Right atrium auricular region (tissue), 2 donors: ENCODE results near the gene SNRPF. TPM values are rescaled to one million over a fixed set of nuclear protein-coding genes. Genes with fewer than 3 reads are reported as not detected.

Source experiments
- DNase-seq: peaks from one replicate; pipeline ENCODE4 v3.0.0-alpha.2; 2019; ENCODE audit warnings: low spot score
- H3K27ac ChIP-seq, 2 donors: fragments of 200-600 bp; sonication (generic); 1 replicate in 1 of 2; 2 replicates in 1 of 2; pipeline ENCODE4 v1.5.1; 2016 to 2019
- H3K27me3 ChIP-seq, 2 donors: fragments of 200-600 bp; sonication (generic); one replicate each; pipeline versions ENCODE4 v1.5.1 to v1.6.0; 2017 to 2019
- H3K36me3 ChIP-seq: fragments of 200-600 bp; sonication (generic); one replicate; pipeline ENCODE4 v1.5.1; 2016
- H3K4me1 ChIP-seq, 2 donors: fragments of 200-600 bp; sonication (generic); one replicate each; pipeline versions ENCODE4 v1.5.1 to v1.6.0; 2017 to 2019
- H3K4me3 ChIP-seq, 2 donors: fragments of 200-600 bp; sonication (generic); 1 replicate in 1 of 2; 2 replicates in 1 of 2; pipeline ENCODE4 v1.5.1; 2017 to 2019; ENCODE audit warnings: mild to moderate bottlenecking in 1 of 2, moderate library complexity in 1 of 2
- H3K9me3 ChIP-seq, 2 donors: fragments of 200-600 bp; sonication (generic); one replicate each; pipeline ENCODE4 v1.5.1; 2019
- total RNA-seq, 2 donors: library from RNA; depleted of rRNA; stranded (reverse); fragments of >200 nt; gene quantifications; one replicate each; pipeline ENCODE4 v1.1.0, GENCODE V29; 2016
- TF ChIP-seq, protein P1 (sequence below), 2 donors: fragments of 200-600 bp; sonication (generic); IDR thresholded peaks; one replicate each; pipeline ENCODE4 v1.5.1; 2019; ENCODE audit warnings: antibody characterized with exemption in 2 of 2

Gene SNRPF
- total RNA-seq, 2 donors from 2014 or later: 1.9 to 3.4 TPM

DNA sequence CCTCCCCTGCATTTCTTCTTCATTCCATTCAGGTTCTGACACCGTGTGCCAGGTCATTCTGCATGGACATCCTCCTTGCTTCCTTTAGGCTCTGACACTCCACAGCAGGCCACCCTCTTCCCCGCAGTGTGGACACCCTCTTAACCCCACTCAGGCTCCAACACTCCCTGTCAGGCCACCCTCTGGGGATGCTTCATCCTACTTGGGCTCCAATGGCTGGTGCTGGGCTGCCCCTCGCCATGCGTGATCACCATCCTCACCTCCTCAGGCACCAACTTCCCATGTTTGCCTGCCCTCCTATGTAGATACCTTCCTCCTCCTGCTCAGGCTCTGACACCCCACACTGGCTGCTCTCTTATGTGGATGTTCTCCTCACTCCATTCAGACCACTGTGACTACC lies 6.6 kb upstream of the SNRPF start:
- Histone ChIP-seq H3K27me3 (no peaks in the 10 kb centered on the region), H3K4me3 (no peak overlapping the region), H3K27ac (no peak overlapping the region), H3K9me3 (no peaks in the 10 kb centered on the region), H3K4me1 (no peaks in the 10 kb centered on the region), H3K36me3 (no peaks in the 10 kb centered on the region)
- no peak for DNase-seq
- TF ChIP-seq, protein P1, sequence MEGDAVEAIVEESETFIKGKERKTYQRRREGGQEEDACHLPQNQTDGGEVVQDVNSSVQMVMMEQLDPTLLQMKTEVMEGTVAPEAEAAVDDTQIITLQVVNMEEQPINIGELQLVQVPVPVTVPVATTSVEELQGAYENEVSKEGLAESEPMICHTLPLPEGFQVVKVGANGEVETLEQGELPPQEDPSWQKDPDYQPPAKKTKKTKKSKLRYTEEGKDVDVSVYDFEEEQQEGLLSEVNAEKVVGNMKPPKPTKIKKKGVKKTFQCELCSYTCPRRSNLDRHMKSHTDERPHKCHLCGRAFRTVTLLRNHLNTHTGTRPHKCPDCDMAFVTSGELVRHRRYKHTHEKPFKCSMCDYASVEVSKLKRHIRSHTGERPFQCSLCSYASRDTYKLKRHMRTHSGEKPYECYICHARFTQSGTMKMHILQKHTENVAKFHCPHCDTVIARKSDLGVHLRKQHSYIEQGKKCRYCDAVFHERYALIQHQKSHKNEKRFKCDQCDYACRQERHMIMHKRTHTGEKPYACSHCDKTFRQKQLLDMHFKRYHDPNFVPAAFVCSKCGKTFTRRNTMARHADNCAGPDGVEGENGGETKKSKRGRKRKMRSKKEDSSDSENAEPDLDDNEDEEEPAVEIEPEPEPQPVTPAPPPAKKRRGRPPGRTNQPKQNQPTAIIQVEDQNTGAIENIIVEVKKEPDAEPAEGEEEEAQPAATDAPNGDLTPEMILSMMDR (IDR thresholded peaks at IDR 0.05): no peak

DNA sequence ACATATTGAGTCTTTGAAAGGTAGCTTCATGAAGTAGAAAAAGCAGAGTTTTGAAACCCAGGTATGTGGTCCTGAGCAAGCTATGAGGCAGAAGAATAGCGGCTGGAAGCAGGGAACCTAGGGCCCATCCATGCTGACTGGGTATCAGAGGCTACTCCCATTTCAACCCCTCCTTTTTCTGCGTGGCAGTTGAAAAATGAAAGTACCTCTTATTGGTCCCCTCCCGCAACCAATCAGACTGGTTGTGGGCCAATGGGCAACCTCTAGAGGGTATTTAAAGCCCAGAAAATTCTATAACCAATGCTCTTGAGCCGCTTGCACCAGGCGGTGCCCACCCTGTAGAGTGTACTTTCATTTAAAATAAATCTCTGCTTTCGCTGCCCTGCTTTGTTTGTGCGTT lies 1.6 kb upstream of the SNRPF start:
- Histone ChIP-seq H3K27ac (no peak overlapping the region), H3K36me3 (peaks cover 11% of the 10 kb centered on the region), H3K4me3 (no peak overlapping the region), H3K9me3 (no peaks in the 10 kb centered on the region), H3K27me3 (no peaks in the 10 kb centered on the region), H3K4me1 (peaks cover 0 to 23% of the 10 kb centered on the region in 2 donors)
- TF ChIP-seq, protein P1 (IDR thresholded peaks at IDR 0.05): no peak
- no peak for DNase-seq

DNA sequence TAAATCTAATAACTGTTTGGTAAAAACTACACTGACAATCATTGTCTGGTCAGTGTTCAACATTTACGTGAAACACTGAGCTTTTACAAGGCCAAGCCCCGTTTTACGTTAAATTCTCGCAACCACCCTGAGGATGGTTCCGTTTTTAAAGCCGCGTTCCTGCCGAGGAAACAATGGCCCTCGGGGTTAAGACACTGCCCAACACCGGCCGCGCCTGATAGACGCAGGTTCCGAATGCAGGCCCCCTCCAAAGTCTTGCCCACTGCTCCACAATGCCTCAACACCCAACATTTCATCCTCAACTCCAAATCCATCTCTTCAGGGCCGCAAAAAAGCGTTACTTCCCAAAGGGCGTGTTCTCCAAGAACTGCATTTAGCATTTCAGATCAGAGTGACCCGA lies 953 bp upstream of the SNRPF start:
- Histone ChIP-seq H3K9me3 (no peaks in the 10 kb centered on the region), H3K27ac (no peak overlapping the region), H3K36me3 (peaks cover 17% of the 10 kb centered on the region), H3K4me1 (peaks cover 0 to 23% of the 10 kb centered on the region in 2 donors), H3K4me3 (peak overlapping the region in 1 of 2 donors; percentile 81), H3K27me3 (no peaks in the 10 kb centered on the region)
- no peak for DNase-seq
- TF ChIP-seq, protein P1 (IDR thresholded peaks at IDR 0.05): no peak

DNA sequence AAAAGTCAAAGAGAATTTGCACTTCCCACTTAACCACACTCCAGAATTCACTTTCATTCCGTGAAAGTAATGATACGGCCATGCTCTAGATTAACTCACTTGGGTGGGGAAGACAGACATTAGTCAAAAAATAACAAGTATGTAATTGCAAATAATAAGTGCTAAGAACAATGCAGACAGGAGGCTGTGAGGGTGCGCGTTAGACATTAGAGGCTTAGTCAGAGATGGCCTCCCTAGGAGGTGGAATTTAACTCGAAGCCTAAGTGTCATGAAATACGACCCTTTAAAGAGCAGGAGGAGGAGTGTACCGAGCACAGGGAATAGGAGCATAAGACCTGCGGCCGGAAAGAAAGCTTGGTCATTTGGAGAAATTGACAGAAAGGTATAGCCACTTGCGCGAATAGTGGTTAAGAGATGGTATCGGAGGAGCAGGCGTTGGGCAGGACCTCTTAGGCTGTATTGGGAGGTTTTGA lies 628 bp downstream of the SNRPF start:
- H3K4me3 ChIP-seq: peak overlapping the region; percentile 74 to 81
- peaks cover 0 to 23% of the 10 kb centered on the region in 2 donors for H3K4me1 ChIP-seq
- no peaks in the 10 kb centered on the region for H3K27me3 ChIP-seq
- H3K27ac ChIP-seq: peak overlapping the region; percentile 70 to 82
- no peaks in the 10 kb centered on the region for H3K9me3 ChIP-seq
- TF ChIP-seq, protein P1 (IDR thresholded peaks at IDR 0.05): no peak
- no peak for DNase-seq
- peaks cover 24% of the 10 kb centered on the region for H3K36me3 ChIP-seq

DNA sequence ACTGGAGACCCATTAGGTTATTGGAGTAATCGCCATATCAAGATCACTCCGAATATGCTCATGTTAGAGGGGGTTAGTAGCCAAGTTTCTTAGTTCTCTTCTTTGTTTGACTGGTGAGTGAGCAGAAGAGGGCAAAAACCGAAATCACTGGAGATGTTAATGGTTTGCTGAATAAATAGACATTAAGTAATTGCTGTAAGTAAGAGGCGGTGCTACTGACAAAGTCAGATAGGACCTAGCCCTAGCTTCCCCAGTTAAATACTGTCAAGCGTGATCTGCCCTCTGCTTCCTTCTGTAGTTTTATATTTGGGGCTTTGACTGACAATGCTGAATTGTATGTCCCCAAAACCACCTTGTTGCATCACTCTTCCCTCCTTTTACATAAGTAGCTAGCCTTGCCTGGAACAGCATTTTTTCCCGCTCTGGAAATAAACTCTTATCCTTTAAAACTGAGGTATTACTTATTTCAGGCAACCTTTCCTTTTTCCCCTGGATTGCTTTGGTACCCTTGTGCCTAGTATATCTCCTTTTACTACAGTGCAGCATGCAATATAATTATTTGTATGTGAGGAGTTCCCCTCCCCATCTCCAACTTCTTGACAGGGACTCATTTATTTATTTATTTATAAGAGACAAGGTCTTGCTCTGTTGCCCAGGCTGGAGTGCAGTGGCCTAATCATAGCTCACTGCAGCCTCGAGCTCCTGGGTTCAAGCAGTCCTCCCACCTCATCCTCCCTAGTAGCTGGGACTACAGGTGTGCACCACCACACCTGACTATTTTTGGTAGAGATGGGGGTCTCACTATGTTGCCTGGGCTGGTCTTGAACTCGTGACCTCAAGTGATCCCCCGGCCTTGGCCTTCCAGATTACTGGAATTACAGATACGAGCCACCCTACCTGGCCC lies 1.4 kb downstream of the SNRPF start:
- no peaks in the 10 kb centered on the region for H3K27me3 ChIP-seq
- no peak for DNase-seq
- H3K36me3 ChIP-seq: peaks cover 31% of the 10 kb centered on the region
- no peak overlapping the region for H3K27ac ChIP-seq
- no peaks in the 10 kb centered on the region for H3K9me3 ChIP-seq
- peak overlapping the region in 1 of 2 donors; percentile 81 for H3K4me3 ChIP-seq
- TF ChIP-seq, protein P1 (IDR thresholded peaks at IDR 0.05): no peak
- H3K4me1 ChIP-seq: peaks cover 0 to 23% of the 10 kb centered on the region in 2 donors
